Activated CD4-positive, alpha-beta memory T cell treated with anti-CD3 and anti-CD28 coated beads, Interleukin-2, amount 10 ng/mL, durations not matched to agents 7 days and 5 days (primary cell): ENCODE data around the gene GIPC1. TPM values are rescaled to one million over a fixed set of nuclear protein-coding genes. Genes with fewer than 3 reads are reported as not detected.

Experiments
- CTCF ChIA-PET: fragments of 350-600 bp; sonication (Branson Sonifier 250); formaldehyde crosslinking; loops from one replicate; lab custom pipeline; 2021; ENCODE audit warnings: antibody characterized with exemption, inconsistent platforms; lab: Charles Lee
- POLR2A ChIA-PET: fragments of 350-600 bp; sonication (Branson Sonifier 250); formaldehyde crosslinking; loops from one replicate; lab custom pipeline; 2021; ENCODE audit warnings: antibody characterized with exemption; lab: Charles Lee
- DNase-seq: peaks from one replicate; pipeline ENCODE4 v3.0.0-alpha.2; 2020
- H3K27ac Mint-ChIP-seq: one replicate; pipeline ENCODE4 v1.8.0; 2021; ENCODE audit warnings: mild to moderate bottlenecking, mixed read lengths
- H3K27me3 Mint-ChIP-seq: one replicate; pipeline ENCODE4 v1.8.0; 2021; ENCODE audit warnings: mixed read lengths
- H3K36me3 Mint-ChIP-seq: one replicate; pipeline ENCODE4 v1.8.0; 2021; ENCODE audit warnings: low read depth, mixed read lengths
- H3K4me1 Mint-ChIP-seq: one replicate; pipeline ENCODE4 v1.8.0; 2021; ENCODE audit warnings: mixed read lengths
- H3K4me3 Mint-ChIP-seq: one replicate; pipeline ENCODE4 v1.8.0; 2021; ENCODE audit warnings: mild to moderate bottlenecking, mixed read lengths
- H3K9me3 Mint-ChIP-seq: one replicate; pipeline ENCODE4 v1.8.0; 2021; ENCODE audit warnings: mixed read lengths
- total RNA-seq, 2 experiments: library from RNA; stranded (reverse); gene quantifications; one replicate each; pipeline ENCODE4 v1.2.3, GENCODE V29; 2021

Gene GIPC1
- total RNA-seq, 2 experiments from 2014 or later, result 39.8 to 40.0 TPM

- POLR2A ChIA-PET, result interaction anchor here (1.0 to 6.9 kb wide), 5 partner anchors 10 to 27 kb away, joined by 3 to 84 read pairs (median 5); partner anchors contain the start of gene DNAJB1
- H3K36me3 Mint-ChIP-seq, result peaks cover 9% of the 10 kb centered on the region
- H3K4me1 Mint-ChIP-seq, result peaks cover 30% of the 10 kb centered on the region
- DNase-seq, result peak; percentile 100
- no peaks in the 10 kb centered on the region for H3K27me3 Mint-ChIP-seq
- no peaks in the 10 kb centered on the region for H3K9me3 Mint-ChIP-seq
- H3K27ac Mint-ChIP-seq, result peak within 1 kb of the TSS; percentile 91
- CTCF ChIA-PET, result no interaction called here
- peak within 1 kb of the TSS; percentile 95 for H3K4me3 Mint-ChIP-seq
Observed at GRCh38 chr19:14529254-14530004, 33.5 kb upstream of the GIPC1 start, which contains the start of gene TECR. Gene TECR (plus strand): TSS chr19:14529594. CDS start chr19:14529697, 103 bp downstream.

GRCh38 chr19:14528419-14529253 lies 32.7 kb upstream of the GIPC1 start:
- peak overlapping the region; percentile 91 for H3K27ac Mint-ChIP-seq
- no peaks in the 10 kb centered on the region for H3K27me3 Mint-ChIP-seq
- POLR2A ChIA-PET, result interaction anchor here (1.0 to 6.9 kb wide), 3 partner anchors 9 to 28 kb away, joined by 3 to 84 read pairs (median 4); partner anchors contain the start of gene DNAJB1
- peaks cover 9% of the 10 kb centered on the region for H3K36me3 Mint-ChIP-seq
- no peaks in the 10 kb centered on the region for H3K9me3 Mint-ChIP-seq
- peaks cover 36% of the 10 kb centered on the region for H3K4me1 Mint-ChIP-seq
- peak overlapping the region; percentile 95 for H3K4me3 Mint-ChIP-seq
- DNase-seq, result no peak
- CTCF ChIA-PET, result no interaction called here

GRCh38 chr19:14526423-14526822 lies 30.5 kb upstream of the GIPC1 start:
- POLR2A ChIA-PET, result interaction anchor here (1.0 to 1.3 kb wide), 2 partner anchors 9 to 19 kb away, joined by 3 to 8 read pairs; no protein-coding TSS in a partner anchor
- Mint-ChIP-seq H3K4me3 (no peak overlapping the region), H3K36me3 (no peaks in the 10 kb centered on the region), H3K4me1 (peaks cover 47% of the 10 kb centered on the region), H3K9me3 (no peaks in the 10 kb centered on the region), H3K27ac (no peak overlapping the region), H3K27me3 (no peaks in the 10 kb centered on the region)
- DNase-seq, result no peak
- CTCF ChIA-PET, result interaction anchor here (0.9 to 2.0 kb wide), 3 partner anchors 20 to 30 kb away, joined by 3 to 7 read pairs (median 4); no protein-coding TSS in a partner anchor

GRCh38 chr19:14525729-14526128 lies 29.8 kb upstream of the GIPC1 start:
- peaks cover 46% of the 10 kb centered on the region for H3K4me1 Mint-ChIP-seq
- DNase-seq, result no peak
- H3K4me3 Mint-ChIP-seq, result no peak overlapping the region
- no peaks in the 10 kb centered on the region for H3K36me3 Mint-ChIP-seq
- H3K27me3 Mint-ChIP-seq, result no peaks in the 10 kb centered on the region
- no peak overlapping the region for H3K27ac Mint-ChIP-seq
- ChIA-PET CTCF (interaction anchor here (0.6 to 2.0 kb wide), 5 partner anchors 19 to 46 kb away, joined by 3 to 7 read pairs (median 3); partner anchors contain the start of gene NDUFB7), POLR2A (interaction anchor here (1.0 to 1.3 kb wide), 2 partner anchors 9 to 19 kb away, joined by 3 to 8 read pairs; no protein-coding TSS in a partner anchor)
- H3K9me3 Mint-ChIP-seq, result no peaks in the 10 kb centered on the region

GRCh38 chr19:14520543-14520942 lies 24.6 kb upstream of the GIPC1 start:
- no peak for DNase-seq
- Mint-ChIP-seq H3K27me3 (no peaks in the 10 kb centered on the region), H3K4me1 (peaks cover 66% of the 10 kb centered on the region), H3K9me3 (no peaks in the 10 kb centered on the region), H3K27ac (peak overlapping the region; percentile 86), H3K36me3 (peaks cover 22% of the 10 kb centered on the region), H3K4me3 (no peak overlapping the region)
- POLR2A ChIA-PET, result interaction anchor here (1.5 to 9.4 kb wide), 4 partner anchors 9 to 384 kb away, joined by 4 to 316 read pairs (median 44); partner anchors contain the start of genes ASF1B, GIPC1 and TECR
- CTCF ChIA-PET, result interaction anchor here (0.7 kb wide), 1 partner anchor 17 kb away, joined by 3 read pairs; no protein-coding TSS in a partner anchor

GRCh38 chr19:14519860-14520407 lies 24.0 kb upstream of the GIPC1 start:
- no peak for DNase-seq
- peak overlapping the region; percentile 86 for H3K27ac Mint-ChIP-seq
- CTCF ChIA-PET, result no interaction called here

GRCh38 chr19:14519245-14519859 lies 23.4 kb upstream of the GIPC1 start:
- H3K36me3 Mint-ChIP-seq, result peaks cover 34% of the 10 kb centered on the region
- peak overlapping the region; percentile 79 for H3K4me3 Mint-ChIP-seq
- CTCF ChIA-PET, result interaction anchor here (4.7 kb wide), 1 partner anchor 14 kb away, joined by 39 read pairs; no protein-coding TSS in a partner anchor
- no peak for DNase-seq
- no peaks in the 10 kb centered on the region for H3K27me3 Mint-ChIP-seq
- POLR2A ChIA-PET, result interaction anchor here (1.0 to 9.4 kb wide), 3 partner anchors 12 to 673 kb away, joined by 3 to 316 read pairs (median 84); partner anchors contain the start of genes GIPC1 and TECR
- H3K27ac Mint-ChIP-seq, result peak overlapping the region; percentile 90
- H3K9me3 Mint-ChIP-seq, result no peaks in the 10 kb centered on the region
- H3K4me1 Mint-ChIP-seq, result peaks cover 77% of the 10 kb centered on the region

More at GRCh38 chr19:14519860-14520407, 24.0 kb upstream of the GIPC1 start:
- H3K4me1 Mint-ChIP-seq, result peaks cover 72% of the 10 kb centered on the region
- H3K4me3 Mint-ChIP-seq, result peak overlapping the region; percentile 79
- H3K36me3 Mint-ChIP-seq, result peaks cover 28% of the 10 kb centered on the region
- no peaks in the 10 kb centered on the region for H3K27me3 Mint-ChIP-seq
- POLR2A ChIA-PET, result interaction anchor here (1.0 to 9.4 kb wide), 4 partner anchors 12 to 673 kb away, joined by 3 to 316 read pairs (median 44); partner anchors contain the start of genes ASF1B, GIPC1 and TECR
- H3K9me3 Mint-ChIP-seq, result no peaks in the 10 kb centered on the region

GRCh38 chr19:14517840-14518505 lies 22.0 kb upstream of the GIPC1 start, which contains the start of gene DNAJB1:
Gene DNAJB1 (minus strand): TSS chr19:14518397. CDS start chr19:14518349, 48 bp downstream.
- ChIA-PET CTCF (interaction anchor here (0.6 to 4.7 kb wide), 8 partner anchors 10 to 56 kb away, joined by 3 to 39 read pairs (median 3); no protein-coding TSS in a partner anchor), POLR2A (interaction anchor here (0.5 to 9.4 kb wide), 33 partner anchors 8 to 636 kb away, joined by 3 to 316 read pairs (median 4); partner anchors contain the start of genes ADGRE5, ASF1B, DDX39A and GIPC1)
- Mint-ChIP-seq H3K9me3 (no peaks in the 10 kb centered on the region), H3K4me3 (peak within 1 kb of the TSS; percentile 79), H3K27me3 (no peaks in the 10 kb centered on the region), H3K27ac (peak within 1 kb of the TSS; percentile 93), H3K4me1 (peaks cover 64% of the 10 kb centered on the region), H3K36me3 (peaks cover 42% of the 10 kb centered on the region)
- peak; percentile 79 for DNase-seq

- H3K9me3 Mint-ChIP-seq, result no peaks in the 10 kb centered on the region
- CTCF ChIA-PET, result interaction anchor here (0.8 to 4.7 kb wide), 3 partner anchors 12 to 56 kb away, joined by 3 to 39 read pairs (median 3); no protein-coding TSS in a partner anchor
- POLR2A ChIA-PET, result interaction anchor here (1.0 to 9.4 kb wide), 18 partner anchors 8 to 436 kb away, joined by 3 to 316 read pairs (median 6); partner anchors contain the start of genes ADGRE5, ASF1B, DDX39A and GIPC1
- peak overlapping the region; percentile 79 for H3K4me3 Mint-ChIP-seq
- H3K27me3 Mint-ChIP-seq, result no peaks in the 10 kb centered on the region
- H3K27ac Mint-ChIP-seq, result peak overlapping the region; percentile 86
- peaks cover 59% of the 10 kb centered on the region for H3K4me1 Mint-ChIP-seq
- DNase-seq, result no peak
- H3K36me3 Mint-ChIP-seq, result peaks cover 42% of the 10 kb centered on the region
Observed at GRCh38 chr19:14517446-14517839, 21.5 kb upstream of the GIPC1 start.

- H3K4me1 Mint-ChIP-seq, result peaks cover 53% of the 10 kb centered on the region
- peak; percentile 36 for DNase-seq
- no peaks in the 10 kb centered on the region for H3K27me3 Mint-ChIP-seq
- H3K27ac Mint-ChIP-seq, result peak overlapping the region; percentile 86
- no peaks in the 10 kb centered on the region for H3K9me3 Mint-ChIP-seq
- H3K36me3 Mint-ChIP-seq, result peaks cover 42% of the 10 kb centered on the region
- H3K4me3 Mint-ChIP-seq, result peak overlapping the region; percentile 79
- POLR2A ChIA-PET, result interaction anchor here (1.0 to 9.4 kb wide), 16 partner anchors 9 to 436 kb away, joined by 3 to 316 read pairs (median 5); partner anchors contain the start of genes ADGRE5, DDX39A, GIPC1 and TECR
- CTCF ChIA-PET, result interaction anchor here (1.1 to 4.7 kb wide), 2 partner anchors 11 to 35 kb away, joined by 3 to 39 read pairs; no protein-coding TSS in a partner anchor
Observed at GRCh38 chr19:14516746-14517438, 21.0 kb upstream of the GIPC1 start.
